Measurements from ENCODE around the gene WTIP. TPM values are rescaled to one million over a fixed set of nuclear protein-coding genes. Genes with fewer than 3 reads are reported as not detected.
"Not testable (repeated sequence)": the region's sequence is repeated elsewhere in the genome, so short reads cannot be mapped to it uniquely, and the experiment has no call there.

Gene WTIP
- polyA plus RNA-seq, 3 donors = 36.6 to 43.7 (median 39.1) TPM

DNA sequence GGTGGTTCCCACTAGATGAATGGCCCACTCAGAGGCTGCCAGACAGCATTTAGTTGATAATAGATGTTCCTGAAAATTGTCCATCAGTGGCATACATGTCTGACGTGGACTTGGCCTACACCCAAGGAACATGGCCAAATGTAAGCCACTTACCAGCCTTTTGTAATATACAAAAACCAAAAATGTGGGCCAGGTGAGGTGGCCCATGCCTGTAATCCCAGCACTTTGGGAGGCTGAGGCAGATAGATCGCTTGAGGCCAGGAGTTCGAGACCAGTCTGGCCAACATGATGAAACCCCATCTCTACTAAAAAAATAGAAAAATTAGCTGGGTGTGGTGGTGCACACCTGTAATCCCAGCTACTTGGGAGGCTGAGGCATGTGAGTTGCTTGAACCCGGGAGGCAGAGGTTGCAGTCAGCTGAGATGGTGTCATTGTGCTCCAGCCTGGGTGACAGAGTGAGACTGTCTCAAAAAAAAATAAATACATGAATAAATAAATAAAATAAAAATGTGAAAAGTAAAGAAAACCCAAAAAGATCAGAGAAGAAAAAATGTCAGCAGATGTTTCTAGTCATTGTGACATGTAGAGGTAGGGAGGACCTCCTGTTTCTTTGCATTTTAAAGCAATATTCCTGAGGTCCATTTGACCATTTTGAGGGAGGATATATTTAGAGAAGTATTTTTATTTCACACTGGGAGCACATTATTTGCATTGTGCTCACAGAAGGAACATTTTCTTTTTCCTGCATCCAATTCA is 7.1 kb upstream of the WTIP start:
- DNase-seq = no peak

DNA sequence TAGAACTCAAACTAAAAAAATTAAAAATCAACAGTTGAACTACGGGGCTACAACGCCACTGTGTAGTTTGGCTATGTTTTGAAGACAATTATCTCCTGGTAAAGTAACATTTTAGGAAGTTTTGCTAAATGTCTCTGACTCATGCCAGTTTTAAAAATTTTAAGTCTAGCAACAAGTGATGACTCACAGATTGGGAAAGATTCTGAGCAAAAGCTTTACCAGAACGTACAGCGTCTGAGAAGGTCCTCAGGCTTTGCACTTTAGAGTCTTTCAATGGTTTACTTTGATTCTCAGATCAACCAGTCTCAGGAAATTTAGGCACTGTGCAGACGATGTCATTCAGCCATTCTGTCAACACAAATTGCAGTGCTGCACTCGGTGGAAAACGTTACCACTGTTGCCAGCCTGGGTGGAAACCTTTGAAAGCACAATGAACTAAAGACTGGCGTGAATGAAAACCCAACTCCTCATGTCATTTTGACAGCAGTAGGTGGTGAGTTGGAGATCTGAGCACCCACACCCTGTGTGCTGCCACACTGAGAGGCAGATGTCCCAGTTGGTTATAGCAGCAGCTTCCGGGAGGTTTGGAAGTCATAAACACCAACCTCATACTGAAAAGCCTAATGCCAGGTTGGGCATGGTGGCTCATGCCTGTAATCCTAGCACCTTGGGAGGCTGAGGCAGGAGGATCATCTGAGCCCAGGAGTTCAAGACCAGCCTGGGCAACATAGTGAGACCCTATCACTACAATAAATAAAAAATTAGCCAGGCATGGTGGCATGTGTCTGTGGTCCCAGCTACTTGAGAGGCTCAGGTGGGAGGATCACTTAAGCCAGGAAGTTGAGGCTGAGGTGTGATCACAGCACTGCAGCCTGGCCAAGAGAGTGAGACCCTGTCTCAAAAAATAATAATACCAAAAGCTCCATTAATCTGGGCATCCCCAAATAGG is 6.3 kb upstream of the WTIP start:
- DNase-seq = no peak

DNA sequence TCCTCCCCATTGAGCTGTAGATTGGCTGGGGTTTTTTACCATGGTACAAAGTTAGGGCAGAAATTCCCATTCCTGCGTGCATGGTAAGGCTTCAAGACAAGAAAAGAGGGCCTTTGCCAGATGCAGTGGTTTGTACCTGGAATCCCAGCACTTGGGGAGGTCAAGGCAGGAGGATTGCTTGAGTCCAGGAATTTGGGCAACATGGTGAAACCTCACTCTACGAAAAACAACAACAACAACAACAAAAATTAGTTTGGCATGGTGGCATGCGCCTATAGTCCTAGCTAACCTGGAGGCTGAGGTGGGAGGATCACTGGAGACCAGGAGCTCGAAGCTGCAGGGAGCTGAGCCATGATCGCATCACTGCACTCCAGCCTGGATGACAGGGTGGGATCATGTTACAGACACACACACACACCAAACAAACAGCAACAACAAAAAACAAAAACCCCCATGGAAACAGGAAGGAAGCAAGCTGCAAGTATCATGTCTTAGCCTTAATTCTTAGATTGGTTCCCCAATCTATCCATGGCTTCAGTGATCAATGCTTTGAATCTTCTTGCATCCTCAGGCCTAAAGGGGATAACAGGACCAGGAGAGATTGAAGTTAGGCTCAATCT is 5.5 kb upstream of the WTIP start:
- DNase-seq = no peak

DNA sequence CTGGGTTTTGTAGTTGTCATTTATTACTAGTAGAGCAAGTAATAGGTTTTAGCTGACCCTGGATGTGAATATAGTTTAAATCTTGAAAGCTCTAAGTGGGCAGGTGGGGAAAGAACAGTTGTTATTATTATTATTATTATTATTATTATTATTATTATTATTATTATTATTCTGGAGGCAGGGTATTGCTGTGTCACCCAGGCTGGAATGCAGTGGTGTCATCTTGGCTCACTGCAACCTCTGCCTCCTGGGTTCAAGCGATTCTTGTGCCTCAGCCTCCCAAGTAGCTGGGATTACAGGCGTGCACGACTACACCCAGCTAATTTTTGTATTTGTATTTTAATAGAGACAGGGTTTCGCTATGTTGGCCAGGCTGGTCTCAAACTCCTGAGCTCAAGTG is 3.1 kb upstream of the WTIP start:
- DNase-seq = not testable (repeated sequence)

DNA sequence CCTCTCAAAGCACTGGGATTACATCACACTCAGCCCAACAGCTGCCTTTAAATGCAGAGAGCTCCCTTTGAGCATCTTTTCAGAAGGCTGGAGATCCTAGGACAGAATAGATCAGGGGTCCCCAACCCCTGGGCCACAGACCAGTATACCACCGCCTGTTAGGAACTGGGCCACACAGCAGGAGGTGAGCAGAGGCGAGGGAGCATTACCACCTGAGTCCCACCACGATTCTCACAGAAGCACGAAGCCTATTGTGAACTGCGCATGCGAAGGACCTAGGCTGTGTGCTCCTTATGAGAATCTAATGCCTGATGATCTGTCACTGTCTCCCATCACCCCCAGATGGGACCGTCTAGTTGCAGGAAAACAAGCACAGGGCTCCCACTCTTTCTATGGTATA is 2.2 kb upstream of the WTIP start:
- DNase-seq = no peak

DNA sequence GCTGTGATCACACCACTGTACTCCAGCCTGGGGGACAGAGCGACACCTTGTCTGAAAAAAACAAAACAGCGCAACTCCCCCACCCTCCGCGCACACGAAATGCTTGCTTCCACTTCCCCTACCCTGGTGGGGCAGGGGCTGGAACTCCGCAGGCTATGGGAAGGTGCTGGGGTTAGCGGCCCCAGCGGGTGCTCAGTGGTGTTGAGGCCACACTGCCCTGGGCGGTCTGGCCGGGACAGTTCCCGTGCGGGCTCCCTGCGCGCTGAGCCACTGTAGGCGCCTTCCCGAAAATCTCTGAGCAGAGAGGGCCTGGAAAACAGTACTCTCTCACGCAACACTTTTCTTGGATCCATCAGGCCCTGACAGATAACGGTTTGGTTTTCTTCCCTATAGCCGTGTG is 1.1 kb upstream of the WTIP start:
- no peak for DNase-seq

DNA sequence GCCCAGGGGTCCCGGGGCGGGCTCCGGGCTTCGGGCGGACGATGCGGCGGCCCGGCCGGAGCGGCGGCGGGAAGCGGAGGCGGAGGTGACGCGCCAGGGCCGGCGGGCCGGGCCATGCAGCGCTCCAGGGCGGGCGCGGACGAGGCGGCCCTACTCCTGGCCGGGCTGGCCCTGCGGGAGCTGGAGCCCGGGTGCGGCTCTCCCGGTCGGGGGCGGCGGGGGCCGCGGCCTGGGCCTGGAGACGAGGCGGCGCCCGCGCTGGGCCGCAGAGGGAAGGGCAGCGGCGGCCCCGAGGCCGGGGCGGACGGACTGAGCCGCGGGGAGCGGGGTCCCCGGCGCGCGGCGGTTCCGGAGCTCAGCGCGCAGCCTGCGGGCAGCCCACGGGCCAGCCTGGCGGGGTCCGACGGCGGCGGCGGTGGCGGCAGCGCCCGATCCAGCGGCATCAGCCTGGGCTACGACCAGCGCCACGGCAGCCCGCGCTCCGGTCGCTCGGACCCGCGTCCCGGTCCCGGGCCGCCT is 362 bp downstream of the WTIP start:
- no peak for DNase-seq

DNA sequence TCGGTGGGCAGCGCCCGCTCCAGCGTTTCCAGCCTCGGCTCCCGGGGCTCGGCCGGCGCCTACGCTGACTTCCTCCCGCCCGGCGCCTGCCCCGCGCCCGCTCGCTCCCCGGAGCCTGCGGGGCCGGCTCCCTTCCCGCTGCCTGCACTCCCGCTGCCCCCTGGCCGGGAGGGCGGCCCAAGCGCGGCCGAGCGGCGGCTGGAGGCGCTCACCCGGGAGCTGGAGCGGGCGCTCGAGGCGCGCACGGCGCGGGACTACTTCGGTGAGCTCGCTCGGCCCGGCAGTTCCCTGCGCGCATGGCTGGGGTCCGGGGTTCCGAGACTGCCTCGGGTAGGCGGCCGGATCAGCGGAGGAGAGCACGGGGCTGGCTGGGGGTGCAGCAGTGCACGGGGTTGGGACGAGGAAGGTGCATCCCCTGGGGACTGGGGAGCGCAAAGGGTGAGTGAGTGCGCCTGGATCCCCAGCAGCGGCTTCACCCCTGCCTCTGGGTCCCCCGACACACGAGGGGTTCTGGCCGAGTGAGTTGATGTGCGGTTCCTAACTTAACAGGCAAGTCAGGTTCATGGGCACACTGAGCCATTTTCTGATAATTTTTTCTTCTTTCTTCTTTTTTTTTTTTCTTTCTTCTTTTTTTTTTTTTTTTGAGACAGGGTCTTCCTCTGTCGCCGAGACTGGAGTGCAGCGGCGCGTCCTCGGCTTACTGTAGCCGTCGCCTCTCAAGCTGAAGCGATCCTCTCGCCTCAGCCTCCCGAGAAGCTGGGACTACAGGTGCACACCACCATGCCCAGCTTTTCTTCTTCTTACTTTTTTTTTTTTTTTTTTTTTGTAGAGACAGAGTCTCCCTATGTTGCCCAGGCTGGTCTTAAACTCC is 1.1 kb downstream of the WTIP start:
- DNase-seq = peak; percentile 41

DNA sequence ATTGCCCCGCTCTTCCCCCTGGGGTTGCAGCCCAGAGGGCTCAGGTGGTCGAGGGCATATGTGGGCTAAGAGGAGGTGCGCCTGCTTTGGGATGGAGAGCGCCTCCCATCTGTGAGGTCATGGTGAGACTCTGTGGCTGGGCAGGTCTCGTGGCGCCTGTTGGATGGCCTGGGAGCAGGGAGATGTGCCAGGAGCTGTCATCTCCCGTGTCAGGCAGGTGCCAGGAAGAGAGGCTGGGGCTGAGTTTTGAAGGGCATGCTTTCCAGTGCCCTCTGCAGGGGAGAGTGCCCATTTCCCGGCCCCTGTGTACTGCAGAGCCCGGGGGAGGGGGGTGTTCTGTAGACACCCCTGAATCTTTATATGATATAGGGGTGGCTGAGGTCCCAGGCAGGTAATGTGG is 2.8 kb downstream of the WTIP start:
- no peak for DNase-seq

DNA sequence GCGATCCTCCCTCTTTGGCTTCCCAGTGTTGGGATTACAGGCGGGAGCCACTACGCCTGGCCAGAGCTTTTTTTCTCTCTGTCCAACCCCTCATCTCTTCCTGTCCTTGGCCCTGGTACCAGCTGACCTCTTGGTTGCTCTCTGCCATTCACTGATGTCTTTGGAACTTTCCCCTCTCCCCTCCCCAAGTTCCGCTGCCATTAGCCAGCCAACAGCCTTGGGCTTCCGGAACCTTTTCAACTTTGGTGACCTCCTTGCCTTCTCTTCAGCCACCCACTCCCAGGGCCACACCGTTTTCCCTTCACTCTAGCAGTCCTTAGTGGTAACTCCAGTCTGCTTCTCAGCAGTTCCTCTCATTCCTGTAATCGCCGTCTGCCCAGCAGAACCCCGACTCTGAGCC is 4.3 kb downstream of the WTIP start:
- no peak for DNase-seq

DNA sequence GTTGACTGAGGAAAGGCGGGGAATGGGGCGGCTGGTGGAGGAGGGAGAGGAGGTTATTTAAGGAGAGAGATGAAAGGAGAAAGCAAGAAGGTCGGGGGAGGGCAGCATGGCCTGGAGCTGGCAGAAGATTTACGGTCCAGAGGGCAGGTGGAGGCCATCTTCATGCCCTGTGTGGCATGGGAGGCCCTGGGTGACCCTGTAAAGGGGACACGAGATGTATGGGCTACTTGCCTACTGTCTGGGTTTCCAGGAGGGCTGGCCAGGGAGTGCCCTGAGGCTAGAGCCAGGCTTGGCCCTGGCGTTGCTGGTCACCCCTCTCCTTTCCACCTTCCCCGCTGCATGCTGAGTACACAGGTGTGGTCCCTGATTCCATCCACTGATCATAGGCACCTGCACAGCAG is 6.1 kb downstream of the WTIP start:
- DNase-seq = no peak

DNA sequence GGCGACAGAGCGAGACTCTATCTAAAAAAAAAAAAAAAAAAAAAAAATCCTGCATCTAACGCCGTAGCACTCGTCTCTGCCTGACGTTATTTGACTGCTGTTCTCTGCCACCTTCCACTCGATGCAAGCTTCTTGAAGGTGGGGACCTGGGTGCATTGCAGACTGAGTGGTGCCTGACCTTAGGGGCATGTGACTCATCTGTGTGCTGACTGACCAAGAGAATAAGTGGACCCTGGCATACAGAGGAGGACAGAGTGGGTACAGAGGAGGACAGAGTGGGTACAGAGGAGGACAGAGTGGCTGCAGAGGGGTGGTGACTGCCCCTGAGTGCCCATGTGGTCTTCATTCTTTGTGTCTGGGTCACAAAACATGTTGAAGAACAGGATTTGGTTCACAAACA is 7.6 kb downstream of the WTIP start:
- DNase-seq = no peak

DNA sequence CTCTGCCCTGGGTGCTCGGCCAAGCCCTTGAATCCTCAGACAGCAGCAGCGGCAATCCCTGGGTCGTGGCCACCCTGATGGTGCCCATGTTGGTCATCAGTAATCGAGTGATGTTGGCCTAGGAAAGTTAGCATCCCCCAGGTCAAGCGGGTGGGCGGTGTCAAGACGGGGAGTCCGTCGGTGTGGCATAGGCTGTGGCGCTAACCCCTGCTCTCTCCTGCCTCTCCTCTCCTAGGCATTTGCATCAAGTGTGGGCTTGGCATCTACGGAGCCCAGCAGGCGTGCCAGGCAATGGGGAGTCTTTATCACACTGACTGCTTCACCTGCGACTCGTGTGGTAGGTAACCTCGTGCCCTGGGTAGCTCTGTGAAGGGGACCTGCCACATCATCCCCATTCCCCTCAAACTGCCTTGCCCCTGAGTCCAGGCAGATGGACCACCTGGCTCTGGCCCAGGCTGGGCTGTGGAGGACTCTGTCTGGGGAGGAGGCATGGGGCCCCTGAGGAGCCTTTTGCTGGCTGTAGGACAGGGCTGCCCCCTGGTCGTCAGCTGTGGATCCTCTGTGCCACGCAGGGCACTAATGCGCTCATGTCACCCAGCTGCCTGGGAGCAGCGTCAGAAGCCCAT is 8.7 kb downstream of the WTIP start:
- no peak for DNase-seq

DNA sequence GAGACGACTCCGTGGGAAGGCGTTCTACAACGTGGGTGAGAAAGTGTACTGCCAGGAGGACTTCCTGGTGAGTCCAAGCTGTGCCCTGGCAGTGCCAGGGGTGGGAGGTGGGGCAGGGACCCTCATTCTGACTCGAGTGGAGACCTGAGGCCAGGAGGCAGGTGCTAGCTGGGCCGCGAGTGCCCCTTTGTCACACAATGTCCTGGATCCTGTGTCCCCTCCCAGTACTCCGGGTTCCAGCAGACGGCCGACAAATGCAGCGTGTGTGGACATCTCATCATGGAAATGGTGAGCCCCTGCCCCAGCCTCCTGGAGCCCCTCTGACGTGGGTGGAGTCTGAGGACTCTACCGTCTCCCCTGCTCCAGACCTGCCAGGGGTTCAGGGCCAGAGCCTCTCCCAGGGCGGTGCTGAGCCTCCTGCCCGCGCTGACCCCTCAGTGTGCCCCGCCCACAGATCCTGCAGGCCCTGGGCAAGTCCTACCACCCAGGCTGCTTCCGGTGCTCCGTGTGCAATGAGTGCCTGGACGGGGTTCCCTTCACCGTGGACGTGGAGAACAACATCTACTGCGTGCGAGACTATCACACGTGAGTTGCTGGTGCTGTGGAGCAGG is 11.6 kb downstream of the WTIP start:
- no peak for DNase-seq

DNA sequence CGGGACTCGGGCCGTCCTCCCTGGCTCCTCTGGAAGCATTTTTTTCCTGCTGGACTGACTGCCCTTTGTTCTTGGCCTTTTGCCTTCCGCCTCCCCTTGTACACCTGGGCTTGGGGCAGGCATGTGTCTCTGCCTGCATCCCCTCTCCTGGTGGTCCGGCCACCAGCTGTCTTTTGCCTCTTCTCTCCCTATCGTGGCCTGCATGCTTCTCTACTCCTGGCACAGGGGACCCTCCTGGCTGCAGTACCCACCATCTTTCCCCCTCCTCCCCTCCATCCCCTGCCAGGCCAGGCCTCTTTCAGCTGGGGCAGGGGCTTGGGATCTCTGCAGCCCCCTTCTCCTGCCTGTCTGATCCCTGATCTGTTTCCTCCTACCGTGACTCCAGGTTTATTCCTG is 12.1 kb downstream of the WTIP start:
- no peak for DNase-seq

DNA sequence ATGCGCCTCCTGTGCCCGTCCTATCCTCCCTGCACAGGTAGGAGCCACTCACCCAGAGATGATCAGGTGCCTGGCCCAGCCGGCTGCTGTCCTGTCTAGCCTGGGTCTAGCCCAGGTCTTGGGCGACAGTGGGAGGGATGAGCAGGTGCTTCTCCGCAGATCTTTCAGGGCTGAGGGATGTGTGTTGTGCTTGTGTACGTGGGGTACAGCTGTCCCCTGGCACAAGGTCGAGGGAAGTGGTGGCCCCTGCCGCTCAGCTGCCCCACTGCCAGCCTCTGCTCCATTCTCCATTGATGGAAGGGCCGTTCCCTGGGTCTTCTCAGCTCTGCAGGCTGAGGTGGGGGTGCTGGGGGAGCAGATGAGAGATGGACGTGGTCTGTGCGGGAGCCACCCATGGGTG is 13.0 kb downstream of the WTIP start:
- no peak for DNase-seq

DNA sequence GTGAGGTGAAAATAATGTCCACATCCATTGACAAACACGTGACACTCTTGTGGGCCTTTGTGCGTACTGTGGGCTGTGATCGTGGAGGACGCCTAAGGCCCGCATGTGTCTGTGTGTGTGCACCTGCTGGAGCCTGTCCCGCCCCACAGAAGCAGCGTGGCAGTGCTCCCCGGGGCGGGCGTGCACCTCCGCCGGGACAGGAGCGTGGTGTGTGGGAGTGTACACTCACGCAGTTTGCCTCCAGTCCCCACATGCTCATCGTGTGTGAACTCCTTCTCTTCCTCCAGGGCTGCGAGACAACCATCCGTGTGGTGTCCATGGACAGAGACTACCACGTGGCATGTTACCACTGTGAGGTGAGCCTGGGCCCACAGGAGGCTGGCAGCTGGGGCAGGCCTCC is 13.9 kb downstream of the WTIP start:
- DNase-seq = no peak

DNA sequence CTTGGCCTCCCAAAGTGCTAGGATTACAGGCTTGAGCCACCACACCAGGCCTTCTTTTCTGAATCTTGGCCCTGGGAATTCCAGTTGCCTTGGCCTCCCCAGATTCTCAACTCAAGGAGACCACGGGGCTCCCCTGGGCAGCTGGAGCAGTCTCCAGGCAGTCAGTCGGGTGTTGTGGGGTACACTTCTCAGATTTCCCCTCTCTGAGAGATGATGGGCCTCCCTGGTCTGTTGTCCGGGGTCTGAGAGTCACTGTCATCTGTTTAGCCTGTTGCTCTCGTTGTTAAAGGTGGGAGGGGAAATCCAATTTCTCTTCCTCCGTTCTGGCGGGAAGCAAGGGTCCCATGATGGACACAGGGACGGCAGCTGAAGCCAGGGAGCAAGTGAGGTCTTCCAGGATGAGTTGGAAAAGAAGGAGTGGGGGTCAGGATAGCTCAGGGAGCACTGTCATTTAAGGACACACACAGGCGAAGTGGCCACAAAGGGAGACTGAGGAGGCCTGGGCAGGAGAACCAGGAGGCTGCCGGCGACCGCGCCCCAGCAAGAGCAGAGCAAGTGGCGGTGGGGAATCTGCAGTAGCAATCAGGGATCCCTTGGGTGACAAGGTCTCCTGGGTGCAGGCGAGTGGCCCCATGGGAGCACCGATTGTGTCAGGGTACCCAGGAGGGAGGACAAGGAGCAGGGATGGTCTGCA is 15.7 kb downstream of the WTIP start:
- no peak for DNase-seq

DNA sequence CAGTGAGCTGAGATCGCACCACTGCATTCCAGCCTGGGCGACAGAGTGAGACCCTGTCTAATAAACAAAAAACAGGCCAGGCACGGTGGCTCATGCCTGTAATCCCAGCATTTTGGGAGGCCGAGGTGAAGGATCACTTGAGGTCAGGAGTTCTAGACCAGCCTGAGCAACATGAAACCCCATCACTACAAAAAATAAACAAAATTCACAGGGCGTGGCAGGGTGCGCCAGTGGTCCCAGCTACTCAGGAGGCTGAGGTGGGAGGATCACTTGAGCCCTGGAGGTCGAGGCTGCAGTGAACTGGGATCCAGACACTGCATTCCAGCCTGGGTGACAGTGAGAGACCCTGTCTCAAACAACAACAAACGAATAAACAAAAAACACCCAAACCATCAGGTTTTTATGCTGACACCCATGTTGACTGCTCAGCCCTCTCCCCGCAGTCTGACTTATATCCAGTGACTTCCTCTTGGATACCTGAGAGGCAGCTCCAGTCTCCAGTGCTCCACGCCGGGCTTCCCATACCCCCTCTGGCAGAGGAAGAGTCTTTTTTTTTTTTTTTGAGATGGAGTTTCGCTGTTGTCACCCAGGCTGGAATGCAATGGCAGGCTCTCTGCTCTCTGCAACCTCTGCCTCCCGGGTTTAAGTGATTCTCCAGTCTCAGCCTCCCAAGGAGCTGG is 17.7 kb downstream of the WTIP start:
- no peak for DNase-seq
